DMS153 (cell line): ENCODE data around the gene F2RL1.
"Not testable (repeated sequence)": the region's sequence is repeated elsewhere in the genome, so short reads cannot be mapped to it uniquely, and the experiment has no call there.

Experiments
- DNase-seq: peaks from one replicate; lab custom pipeline; 2025; lab: John Stamatoyannopoulos, UW

The F2RL1 gene

GRCh38 chr5:76805821-76806505 is 12.9 kb upstream of the F2RL1 start:
- no peak for DNase-seq

DNA sequence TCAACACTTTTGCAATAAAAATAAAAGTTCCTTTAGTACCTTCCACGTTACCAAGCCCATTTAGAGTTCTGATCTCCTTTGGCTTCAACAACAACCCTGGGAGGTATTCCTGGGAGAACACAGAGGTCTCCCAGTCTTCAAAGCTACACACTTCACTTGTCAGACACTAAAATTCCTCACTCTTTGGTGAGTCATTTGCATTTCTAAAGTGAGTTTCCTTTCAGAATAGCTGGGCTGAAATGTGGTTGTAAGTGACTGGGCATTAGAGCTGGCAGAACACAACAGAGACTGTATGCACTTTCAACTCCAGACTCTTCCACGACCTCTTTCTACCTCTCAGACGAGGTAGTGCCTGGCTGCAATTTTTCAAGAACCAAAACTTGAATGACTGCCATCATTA is 11.5 kb upstream of the F2RL1 start:
- DNase-seq, result no peak

DNA sequence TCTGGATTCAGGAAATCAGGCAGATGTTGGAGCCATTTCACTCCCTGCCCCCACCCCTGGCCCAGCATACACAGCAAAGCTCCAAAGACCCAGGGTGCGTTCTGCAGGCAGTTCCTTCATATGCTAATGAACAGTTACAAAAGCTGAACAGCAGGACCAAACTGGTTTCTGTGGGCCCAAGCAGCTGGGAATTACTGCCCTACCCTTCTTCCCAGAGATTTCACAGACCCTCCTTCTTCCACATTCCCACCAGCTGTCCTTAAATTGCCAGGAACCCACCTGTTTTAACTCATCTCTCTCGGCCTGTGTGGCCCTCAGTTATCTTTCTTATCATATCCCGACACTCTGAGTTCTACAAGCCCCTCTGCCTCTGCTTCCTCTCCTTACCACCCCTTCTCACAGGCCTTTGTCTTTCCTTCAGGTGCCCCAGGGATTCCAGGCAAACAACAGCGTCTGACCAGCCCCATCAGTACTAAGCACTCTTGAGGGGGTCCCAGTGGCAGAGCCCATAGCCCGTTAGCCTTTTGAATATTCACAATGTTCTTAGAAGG is 10.6 kb upstream of the F2RL1 start:
- no peak for DNase-seq

DNA sequence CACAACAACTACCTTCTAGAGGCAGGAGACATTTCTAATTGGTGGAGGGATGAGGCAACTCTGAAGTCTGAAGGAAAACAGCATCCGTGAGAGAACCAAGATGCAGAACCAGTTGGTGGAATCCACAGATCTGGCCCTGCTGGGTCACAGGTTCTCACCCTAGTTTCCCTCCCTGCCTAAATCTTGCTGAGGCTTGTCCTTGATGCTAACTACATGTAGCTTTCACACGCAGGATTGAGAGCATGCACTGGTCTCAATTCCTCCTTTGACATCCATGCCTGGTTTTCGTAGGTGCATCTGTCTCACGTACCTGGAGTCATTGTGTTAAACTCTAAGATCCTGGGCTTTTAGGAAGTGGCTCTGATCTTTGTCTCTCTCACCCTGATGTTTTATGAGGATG is 9.7 kb upstream of the F2RL1 start:
- DNase-seq, result no peak

DNA sequence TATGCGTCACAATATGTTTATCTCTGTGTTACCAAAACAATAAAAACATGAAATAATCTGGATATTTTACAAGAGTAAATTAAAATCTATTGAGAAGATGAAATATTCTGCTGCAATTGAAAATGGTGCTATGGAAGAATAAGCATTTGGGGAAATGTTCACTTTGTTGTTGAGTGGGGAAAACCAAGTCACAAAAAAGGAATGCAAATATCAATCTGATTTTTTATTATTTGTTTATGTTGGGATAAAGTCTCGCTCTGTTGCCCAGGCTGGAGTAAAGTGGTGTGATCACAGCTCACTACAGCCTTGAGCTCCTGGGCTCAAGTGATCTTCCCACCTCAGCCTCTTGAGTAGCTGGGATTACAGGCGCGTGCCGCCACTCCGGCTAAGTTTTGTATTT is 8.6 kb upstream of the F2RL1 start:
- no peak for DNase-seq

GRCh38 chr5:76811214-76811613 is 7.6 kb upstream of the F2RL1 start:
- DNase-seq, result no peak

- DNase-seq, result not testable (repeated sequence)
Measured at GRCh38 chr5:76812209-76812608, 6.6 kb upstream of the F2RL1 start.

DNA sequence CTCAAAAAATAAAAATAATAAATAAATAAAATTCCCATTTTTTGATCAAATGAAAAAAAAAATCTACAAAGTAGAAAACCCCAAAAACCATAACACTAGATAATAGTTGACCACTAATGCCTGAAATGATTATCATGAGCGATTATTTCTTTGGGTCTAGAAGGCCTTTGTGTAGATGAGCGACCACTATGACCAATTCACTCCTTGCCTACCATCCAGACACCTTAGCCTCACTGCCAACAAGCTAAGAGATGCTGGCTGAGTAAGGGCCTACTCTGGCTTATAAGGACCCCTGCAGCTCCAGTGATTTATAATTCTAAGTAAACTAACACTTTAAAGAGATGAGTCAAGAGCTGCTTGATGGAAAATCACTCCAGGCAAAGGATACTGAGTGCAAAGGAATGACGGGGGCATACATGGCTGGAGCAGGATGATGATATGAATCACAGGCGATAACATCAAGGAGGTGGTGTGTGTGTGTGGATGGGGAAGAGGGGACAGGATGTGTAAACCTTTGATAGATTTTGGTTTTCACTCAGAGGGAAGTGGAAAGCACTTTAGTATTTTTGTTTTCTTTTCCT is 4.8 kb upstream of the F2RL1 start:
- no peak for DNase-seq

DNA sequence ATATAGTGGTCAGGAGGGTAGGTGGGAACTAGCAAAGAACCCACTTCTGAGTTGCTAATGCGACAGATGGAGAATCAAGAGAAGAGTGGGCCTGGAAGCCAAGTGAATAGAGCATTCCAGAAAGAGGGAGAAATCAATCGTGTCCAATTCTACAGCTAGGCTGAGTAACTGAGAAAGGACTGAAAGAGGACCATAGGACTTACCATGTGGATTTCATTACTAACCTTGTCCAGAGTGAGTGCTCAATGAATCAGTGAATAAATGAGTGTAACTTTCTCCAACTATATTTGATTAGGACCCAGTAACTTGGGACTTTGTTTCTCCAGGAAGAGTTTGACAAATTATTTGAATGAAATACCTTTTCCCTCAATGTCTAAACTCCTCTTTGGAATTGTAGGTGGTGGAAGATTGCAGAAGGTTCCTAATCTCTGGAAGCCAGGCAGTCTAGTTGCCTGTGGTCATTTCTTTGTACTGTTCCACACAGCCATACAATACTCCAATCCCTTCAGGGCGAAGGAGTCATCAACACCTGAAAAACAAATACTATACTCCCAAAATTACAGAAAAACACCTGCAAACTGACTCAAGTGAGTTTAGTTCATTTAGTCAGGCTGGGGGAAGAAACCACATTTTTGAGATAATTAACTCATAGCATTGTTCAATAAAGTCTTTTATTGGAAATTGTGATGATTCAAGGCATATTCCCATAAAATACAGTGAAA is 2.6 kb upstream of the F2RL1 start:
- DNase-seq, result no peak

GRCh38 chr5:76819851-76820525 is 1.2 kb downstream of the F2RL1 start:
- no peak for DNase-seq

DNA sequence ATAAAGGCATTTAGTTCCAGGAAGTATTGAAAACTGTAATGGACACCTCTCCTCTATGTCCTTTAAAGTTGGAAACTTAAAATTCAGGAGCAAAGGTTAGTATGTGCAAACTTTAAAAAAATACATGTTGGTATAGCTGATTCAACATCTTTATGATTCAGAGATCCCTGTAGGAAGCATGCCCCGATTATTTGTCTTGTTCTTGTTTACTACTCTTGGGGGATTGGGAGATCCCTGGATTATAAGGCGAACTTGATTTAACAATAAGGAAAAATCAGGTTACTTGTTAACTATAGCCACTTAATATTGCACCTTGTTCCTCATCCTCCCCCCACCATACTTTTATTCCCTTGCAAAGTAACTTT is 1.7 kb downstream of the F2RL1 start:
- DNase-seq, result no peak

GRCh38 chr5:76821136-76821535 is 2.3 kb downstream of the F2RL1 start:
- no peak for DNase-seq

DNA sequence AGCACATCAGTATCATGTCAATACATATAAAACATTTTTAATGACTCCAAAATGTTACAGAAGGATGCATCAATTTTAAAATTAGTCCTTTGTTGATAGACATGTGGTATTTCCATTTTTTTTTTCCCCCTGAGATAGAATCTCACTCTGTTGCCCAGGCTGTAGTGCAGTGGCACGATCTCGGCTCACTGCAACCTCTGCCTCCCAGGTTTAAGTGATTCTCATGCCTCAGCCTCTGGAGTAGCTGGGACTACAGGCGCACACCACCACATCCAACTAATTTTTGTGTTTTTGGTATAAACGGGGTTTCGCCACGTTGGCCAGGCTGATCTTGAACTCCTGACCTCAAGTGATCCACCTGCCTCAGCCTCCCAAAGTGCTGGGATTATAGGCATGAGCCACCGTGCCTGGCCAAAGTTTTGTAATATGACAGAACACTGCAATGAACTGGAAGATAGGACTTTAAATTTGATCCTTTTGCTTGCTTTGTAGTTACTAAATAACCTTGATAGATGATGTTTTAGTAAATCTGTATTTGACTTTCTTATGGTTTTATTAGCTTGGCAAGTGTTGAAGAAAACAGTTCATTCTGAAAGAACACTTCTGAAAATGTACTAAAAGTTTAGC is 3.4 kb downstream of the F2RL1 start:
- DNase-seq, result not testable (repeated sequence)

- not testable (repeated sequence) for DNase-seq
Measured at GRCh38 chr5:76826416-76826815, 7.6 kb downstream of the F2RL1 start.

GRCh38 chr5:76831110-76831452 is 12.3 kb downstream of the F2RL1 start:
- no peak for DNase-seq

- DNase-seq, result no peak
Measured at GRCh38 chr5:76836181-76836580, 17.4 kb downstream of the F2RL1 start.

DNA sequence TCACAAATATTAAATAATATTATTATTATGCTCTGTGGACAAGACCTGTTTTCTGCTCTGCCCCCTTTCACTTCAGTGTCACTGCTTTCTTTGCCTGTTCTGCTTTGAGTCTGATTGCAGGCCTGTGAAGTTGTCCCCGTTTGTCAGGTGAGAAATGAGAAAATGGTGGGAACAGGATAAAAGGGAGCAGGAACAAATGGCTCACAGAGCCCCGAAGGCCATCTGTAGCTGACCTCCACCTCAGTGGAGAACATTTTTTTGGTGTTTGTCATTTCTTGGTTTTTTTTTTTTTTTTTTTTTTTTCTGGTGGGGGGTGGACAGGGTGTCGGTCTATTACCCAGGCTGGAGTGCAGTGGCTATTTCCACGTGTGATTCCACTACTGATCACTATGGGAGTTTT is 17.8 kb downstream of the F2RL1 start:
- no peak for DNase-seq

DNA sequence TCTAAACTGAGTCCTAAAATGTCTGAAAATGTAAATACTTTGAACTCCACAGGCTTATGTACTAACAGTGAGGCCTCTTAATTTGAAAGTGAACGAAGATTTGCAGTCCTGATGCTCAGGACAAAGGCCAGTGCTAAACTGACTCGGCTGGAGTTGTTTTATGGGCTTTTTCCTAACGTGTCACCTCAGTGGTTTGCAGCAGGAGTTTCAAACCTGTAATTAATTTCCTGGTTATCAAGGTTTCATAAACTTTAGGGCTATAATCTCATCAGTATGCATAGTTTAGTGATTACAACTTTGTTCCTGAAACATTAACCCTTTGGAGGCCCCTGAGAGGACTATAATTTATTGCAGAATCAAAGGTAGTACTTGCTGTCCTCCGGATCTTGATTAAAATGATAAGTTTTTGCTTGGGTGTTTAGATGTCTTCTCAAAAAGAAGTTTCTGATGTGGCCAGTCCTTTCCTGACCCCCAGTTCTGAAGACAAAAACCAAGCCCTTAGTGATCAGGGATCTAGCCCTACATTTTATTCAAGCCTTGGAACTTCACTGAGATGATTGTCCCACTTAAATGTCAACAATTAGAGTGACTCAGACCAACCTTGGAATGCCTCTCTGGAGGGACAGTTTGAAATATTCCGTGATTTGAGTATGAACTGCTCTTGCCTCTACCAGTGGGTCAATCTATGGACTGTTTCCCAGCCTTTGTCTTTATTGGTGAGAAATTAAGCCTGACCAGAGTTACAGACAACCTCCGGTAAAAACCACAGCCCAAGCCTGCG is 19.8 kb downstream of the F2RL1 start:
- DNase-seq, result no peak

DNA sequence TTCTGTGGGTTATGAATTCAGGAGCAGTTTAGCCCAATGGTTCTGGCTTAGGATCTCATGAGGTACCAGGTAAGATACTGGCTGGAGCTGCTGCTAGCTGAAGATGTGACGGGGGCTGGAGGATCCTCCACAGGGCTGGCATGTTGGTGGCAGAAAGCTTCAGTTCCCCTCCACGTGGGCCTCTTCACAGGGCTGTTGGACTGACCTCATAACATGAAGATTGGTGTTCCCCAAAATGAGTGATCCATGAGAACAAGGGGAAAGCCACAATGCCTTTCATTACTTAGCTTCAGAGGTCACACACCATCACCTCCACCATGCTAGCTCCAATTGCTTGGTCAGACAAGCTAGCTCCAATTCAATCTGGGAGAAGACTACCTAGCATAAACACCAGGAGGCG is 22.5 kb downstream of the F2RL1 start:
- no peak for DNase-seq

GRCh38 chr5:76845890-76846289 is 27.1 kb downstream of the F2RL1 start:
- DNase-seq, result no peak
